Muscle of arm (tissue), 12 donors: ENCODE data around the gene SLC32A1. TPM values are rescaled to one million over a fixed set of nuclear protein-coding genes. Genes with fewer than 3 reads are reported as not detected.

Experiments
- DNase-seq: peaks from one replicate; pipeline ENCODE4 v3.0.0-alpha.2; 2013
- polyA plus RNA-seq, 12 donors: library from polyadenylated mRNA; unstranded; fragments of 120-200 nt; gene quantifications; one replicate each; pipeline ENCODE4 v1.2.1, GENCODE V29; 2013; ENCODE audit not compliant: insufficient read length in 12 of 12

Gene SLC32A1
- polyA plus RNA-seq, 12 donors: 0.16 TPM; not detected in 11

- no peak for DNase-seq
Observed at GRCh38 chr20:38725148-38725901, 1.0 kb downstream of the SLC32A1 start.

- peak; percentile 34 for DNase-seq
Observed at GRCh38 chr20:38725931-38726803, 1.9 kb downstream of the SLC32A1 start.

- no peak for DNase-seq
Observed at GRCh38 chr20:38726804-38727606, 2.7 kb downstream of the SLC32A1 start.

- no peak for DNase-seq
Observed at GRCh38 chr20:38727607-38728190, 3.4 kb downstream of the SLC32A1 start.

DNA sequence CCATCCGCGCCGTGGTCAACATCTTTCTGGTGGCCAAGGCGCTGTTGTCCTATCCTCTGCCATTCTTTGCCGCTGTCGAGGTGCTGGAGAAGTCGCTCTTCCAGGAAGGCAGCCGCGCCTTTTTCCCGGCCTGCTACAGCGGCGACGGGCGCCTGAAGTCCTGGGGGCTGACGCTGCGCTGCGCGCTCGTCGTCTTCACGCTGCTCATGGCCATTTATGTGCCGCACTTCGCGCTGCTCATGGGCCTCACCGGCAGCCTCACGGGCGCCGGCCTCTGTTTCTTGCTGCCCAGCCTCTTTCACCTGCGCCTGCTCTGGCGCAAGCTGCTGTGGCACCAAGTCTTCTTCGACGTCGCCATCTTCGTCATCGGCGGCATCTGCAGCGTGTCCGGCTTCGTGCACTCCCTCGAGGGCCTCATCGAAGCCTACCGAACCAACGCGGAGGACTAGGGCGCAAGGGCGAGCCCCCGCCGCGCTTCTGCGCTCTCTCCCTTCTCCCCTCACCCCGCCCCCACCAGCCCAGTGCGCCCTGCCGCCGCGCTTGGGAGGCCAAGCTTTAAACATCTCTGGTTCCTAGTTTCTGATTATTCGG, 4.0 kb downstream of the SLC32A1 start:
- DNase-seq: no peak

DNA sequence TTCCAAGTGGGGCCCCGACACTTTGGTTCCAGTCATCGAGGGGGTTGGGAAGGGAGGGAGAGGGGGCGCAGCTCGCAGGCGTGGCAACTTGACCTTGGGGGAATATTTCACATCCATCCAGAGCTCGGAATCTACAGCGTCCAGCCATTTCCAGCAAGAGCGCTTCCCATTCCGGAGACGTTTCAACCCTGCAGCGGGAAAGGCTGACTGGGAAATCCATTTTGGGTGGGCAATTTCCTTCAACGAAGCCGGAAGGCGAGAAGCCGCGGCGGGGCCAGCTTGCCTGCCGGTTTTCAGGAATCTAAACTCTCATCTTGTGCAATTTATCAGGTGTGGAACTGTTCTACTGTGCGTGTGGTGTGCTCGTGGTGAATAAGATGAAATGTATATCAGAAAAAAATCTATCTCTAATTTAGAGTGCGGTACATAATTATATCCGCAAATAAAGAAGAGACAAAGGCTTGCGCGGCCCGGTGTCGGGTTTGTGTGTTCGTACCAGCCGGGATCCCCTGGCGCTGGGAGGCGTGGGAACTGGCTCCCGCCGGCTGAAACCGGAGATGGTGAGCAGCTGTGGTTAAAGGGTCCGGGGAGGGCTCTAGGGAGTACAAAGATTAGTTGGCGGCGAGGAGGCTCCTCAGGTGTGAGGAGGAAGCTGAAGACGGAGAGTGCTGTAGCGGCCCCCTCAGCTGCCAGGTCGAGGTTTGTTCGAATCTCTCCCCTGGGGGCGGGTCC, 4.8 kb downstream of the SLC32A1 start:
- no peak for DNase-seq

GRCh38 chr20:38729767-38730166, 5.5 kb downstream of the SLC32A1 start:
- DNase-seq: no peak

DNA sequence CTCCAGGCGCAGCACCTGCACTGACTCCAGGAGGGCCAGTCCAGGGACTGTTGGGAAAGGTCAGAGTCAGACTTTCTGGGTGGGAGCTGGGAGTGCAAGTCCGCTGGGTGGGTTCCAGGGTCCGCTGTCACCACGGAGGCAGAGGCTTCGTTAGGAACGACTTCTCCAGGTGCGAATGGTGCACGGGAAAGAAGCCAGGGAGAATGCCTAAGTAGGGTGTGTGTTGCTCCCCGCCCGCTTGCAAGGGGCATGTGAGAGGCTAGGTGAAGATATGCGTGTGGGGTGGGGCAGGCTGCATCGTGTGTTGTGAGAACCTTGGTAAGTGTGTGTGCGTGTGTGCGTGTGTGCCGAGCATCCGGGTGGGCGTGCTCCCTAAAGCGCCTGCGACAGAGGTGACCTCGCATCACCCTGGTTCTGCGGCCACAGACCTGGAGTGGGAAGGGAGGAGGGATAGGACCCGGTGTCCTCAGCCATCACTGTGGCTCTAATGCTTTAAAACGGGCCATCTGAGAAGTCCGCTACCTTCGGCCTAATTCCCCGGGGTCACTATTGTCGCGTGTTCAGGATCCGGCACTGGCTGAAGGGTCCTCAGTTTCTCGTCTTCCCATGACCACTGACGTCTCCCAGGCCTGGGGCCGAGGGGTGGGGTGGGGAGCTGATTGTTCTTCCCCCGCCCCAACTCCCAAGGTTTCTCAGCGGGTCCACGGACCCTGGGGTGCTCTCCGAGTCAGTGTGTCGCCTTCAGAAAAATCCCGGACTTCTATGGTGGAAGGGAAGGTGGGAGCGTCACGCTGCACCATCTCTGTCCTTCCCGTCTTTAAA, 6.1 kb downstream of the SLC32A1 start:
- DNase-seq: no peak

DNA sequence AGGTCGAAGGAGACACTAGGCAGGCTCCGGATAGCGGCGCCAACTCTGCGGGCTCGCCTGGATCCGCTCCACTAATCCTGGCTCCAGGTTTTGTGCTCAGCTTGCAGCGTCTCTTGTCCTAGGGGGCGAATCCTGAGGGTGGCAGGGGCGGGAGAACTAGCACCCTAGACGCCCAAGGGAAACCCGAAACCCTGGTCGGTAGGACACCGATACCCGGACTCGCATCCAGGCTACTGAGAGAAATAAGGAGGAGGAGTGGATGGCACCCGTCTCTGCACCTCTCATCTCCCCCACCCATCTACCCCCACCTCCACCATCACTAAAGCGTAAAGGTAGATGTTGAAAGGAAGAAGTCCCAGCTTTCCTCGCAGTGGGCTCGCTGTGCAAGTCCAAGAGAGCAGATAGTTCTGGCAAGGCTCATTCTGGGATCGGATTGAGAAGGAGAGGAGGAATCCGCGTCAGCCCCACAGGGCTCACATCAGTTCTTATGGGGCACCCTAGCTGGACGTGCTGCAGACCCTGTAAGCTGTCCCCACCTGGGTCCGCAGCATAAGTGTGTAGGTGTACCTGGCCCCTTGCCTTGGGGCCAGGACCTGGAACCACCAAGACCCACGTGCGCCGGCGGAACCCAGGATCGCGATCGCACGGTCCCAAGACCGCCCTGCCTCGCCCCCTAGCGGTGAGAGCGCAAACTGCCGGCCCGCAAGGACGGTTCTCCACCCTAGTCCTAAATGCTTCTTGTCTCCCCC, 6.9 kb downstream of the SLC32A1 start:
- DNase-seq: peak; percentile 55

DNA sequence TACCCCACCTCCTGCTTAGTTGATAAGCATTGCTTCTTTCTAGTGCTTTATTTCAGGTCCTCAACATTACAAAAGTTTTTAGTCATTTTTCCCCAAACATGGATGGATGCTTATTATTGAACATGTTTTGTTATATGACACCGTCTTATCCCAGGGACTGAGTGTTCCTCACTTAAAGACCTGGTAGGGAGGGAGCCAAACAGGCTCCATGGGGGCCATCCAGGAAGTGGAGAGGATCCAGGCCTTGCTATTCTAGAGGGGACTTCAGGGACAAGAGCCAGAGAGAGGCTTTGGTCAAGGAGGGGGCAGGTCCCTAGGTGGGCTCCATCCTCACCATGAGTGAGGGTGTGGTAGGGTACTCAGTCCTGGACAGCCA, 7.4 kb downstream of the SLC32A1 start:
- DNase-seq: no peak

GRCh38 chr20:38732981-38733380, 8.7 kb downstream of the SLC32A1 start:
- no peak for DNase-seq

GRCh38 chr20:38735172-38735571, 10.9 kb downstream of the SLC32A1 start:
- DNase-seq: no peak

DNA sequence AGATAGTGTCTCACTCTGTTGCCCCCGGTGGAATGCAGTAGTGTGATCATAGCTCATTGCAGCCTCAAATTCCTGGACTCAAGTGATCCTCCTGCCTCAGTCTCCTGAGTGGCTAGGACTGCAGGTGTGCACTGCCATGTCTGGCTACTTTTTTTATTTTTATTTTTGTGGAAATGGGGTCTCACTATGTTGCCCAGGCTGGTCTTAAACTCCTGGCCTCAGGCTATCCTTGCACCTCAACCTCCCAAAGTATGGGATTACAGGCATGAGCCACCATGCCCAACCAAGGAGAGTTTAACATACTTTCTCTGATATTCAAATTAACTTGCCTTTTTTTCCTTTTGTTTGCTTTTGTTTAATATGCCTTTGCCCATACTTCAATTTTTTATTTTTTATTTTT, 13.6 kb downstream of the SLC32A1 start:
- no peak for DNase-seq

- no peak for DNase-seq
Observed at GRCh38 chr20:38745757-38746156, 21.5 kb downstream of the SLC32A1 start.

- no peak for DNase-seq
Observed at GRCh38 chr20:38747495-38748096, 23.3 kb downstream of the SLC32A1 start.

DNA sequence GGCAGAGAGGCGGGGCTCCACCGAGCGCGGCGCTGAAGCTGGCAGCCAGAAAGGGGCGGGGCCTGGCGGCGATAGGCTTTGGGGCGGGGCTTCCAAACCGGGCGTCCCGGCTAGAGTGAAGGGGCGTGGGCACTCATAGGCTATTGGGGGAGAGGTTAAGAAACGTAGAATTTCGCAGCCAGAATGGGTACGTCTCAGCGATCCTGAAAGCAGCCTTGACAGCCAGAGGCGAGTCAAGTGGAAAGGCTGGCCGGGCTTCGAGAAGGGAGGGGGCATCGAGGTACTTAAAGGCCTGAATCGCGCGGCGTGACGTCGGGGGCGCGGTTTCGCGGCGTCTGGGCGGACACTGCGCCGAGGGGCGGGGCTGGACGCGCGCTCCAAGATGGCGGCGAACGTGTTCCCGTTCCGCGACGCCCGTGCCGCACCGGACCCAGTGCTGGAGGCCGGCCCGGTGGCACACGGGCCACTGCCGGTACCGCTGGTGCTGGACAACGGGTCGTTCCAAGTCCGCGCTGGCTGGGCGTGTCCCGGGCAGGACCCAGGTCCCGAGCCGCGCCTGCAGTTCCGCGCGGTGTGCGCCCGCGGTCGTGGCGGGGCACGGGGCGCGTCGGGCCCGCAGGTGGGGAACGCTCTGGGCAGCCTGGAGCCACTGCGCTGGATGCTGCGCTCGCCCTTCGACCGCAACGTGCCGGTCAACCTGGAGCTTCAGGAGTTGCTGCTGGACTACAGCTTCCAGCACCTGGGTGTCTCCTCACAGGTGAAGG, 24.0 kb downstream of the SLC32A1 start, which contains the start of gene ACTR5:
Gene ACTR5, plus strand, starts transcription at position 364 of the 764 bp plus-strand sequence. Its CDS starts 19 bp downstream, at position 383.
- DNase-seq: peak; percentile 93

GRCh38 chr20:38748861-38749149, 24.5 kb downstream of the SLC32A1 start:
- DNase-seq: no peak
